ENCODE measurements around the gene PDE8B. TPM values are rescaled to one million over a fixed set of nuclear protein-coding genes. Genes with fewer than 3 reads are reported as not detected.

Gene PDE8B
- total RNA-seq, 1 donor from 2014 or later = 0.18 TPM

DNA sequence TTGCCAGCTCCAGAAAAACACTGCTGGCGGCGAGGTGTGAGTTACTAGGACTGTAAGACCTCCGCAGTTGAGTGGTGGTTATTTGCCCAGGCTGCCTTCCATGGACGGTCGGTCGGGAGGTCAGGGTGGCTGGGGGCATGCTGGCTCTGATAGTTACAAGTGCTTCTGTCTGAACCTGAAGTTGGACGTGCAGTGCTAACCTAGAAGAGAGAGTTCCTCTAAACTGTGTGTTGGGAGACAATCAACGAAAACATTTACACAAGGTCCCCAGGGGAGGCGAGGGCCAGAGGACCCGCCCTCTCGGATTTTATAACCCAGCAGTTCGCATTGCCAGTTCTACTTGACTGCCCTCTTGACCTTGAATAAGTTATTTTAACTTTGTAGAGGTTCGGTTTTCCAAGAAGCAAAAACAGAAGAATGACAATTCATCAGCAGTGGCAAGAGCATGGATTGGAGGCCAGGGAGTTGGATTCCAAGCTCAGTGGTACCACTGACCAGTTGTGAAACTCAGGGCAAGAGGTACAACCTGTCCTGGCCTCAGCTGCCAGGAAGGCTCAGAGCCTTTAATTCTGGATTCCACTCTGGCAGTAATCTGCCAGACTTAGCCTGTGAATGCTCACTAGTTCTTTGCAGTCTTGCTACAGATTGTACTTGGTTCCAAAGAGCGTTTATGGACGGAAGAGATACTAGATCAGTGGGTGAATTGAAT lies 28.7 kb upstream of the PDE8B start:
- Mint-ChIP-seq H3K27me3 (ENCODE audit: low read depth, unreplicated experiment) (peaks cover 26% of the 10 kb centered on the region), H3K36me3 (ENCODE audit: low read depth, unreplicated experiment) (no peaks in the 10 kb centered on the region), H3K9me3 (ENCODE audit: unreplicated experiment) (no peaks in the 10 kb centered on the region), H3K4me1 (ENCODE audit: low read depth, unreplicated experiment) (no peaks in the 10 kb centered on the region), H3K27ac (ENCODE audit: unreplicated experiment) (no peak overlapping the region), H3K4me3 (ENCODE audit: unreplicated experiment) (no peak overlapping the region)
- no peak for FAIRE-seq
- H3K4me1 ChIP-seq (ENCODE audit: insufficient read depth, low read length) = peaks cover 6% of the 10 kb centered on the region
- no peaks in the 10 kb centered on the region for H3K79me2 ChIP-seq (ENCODE audit: insufficient read depth, low read length)
- no peak overlapping the region for H2AFZ ChIP-seq (ENCODE audit: low read depth, low read length)
- peak; percentile 18 for TF ChIP-seq EZH2 (IDR thresholded peaks at IDR 0.05; ENCODE audit: insufficient read depth, low read length)
- TF ChIP-seq, protein P1, sequence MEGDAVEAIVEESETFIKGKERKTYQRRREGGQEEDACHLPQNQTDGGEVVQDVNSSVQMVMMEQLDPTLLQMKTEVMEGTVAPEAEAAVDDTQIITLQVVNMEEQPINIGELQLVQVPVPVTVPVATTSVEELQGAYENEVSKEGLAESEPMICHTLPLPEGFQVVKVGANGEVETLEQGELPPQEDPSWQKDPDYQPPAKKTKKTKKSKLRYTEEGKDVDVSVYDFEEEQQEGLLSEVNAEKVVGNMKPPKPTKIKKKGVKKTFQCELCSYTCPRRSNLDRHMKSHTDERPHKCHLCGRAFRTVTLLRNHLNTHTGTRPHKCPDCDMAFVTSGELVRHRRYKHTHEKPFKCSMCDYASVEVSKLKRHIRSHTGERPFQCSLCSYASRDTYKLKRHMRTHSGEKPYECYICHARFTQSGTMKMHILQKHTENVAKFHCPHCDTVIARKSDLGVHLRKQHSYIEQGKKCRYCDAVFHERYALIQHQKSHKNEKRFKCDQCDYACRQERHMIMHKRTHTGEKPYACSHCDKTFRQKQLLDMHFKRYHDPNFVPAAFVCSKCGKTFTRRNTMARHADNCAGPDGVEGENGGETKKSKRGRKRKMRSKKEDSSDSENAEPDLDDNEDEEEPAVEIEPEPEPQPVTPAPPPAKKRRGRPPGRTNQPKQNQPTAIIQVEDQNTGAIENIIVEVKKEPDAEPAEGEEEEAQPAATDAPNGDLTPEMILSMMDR (IDR thresholded peaks at IDR 0.05; ENCODE audit: insufficient read depth, low read depth, low read length) = no peak
- H4K20me1 ChIP-seq (ENCODE audit: insufficient read depth, low read length) = no peaks in the 10 kb centered on the region
- H3K4me3 ChIP-seq (ENCODE audit: insufficient read depth, low read depth, low read length) = no peak overlapping the region
- DNase-seq (ENCODE audit: low read depth) = no peak
- no peaks in the 10 kb centered on the region for H3K9me3 ChIP-seq (ENCODE audit: insufficient read depth, low read depth, low read length)
- no peak overlapping the region for H3K9ac ChIP-seq (ENCODE audit: low read length)
- H3K27ac ChIP-seq (ENCODE audit: low read depth, low read length) = no peak overlapping the region
- no peaks in the 10 kb centered on the region for H3K36me3 ChIP-seq (ENCODE audit: insufficient read depth, low read length)
- no peak overlapping the region for H3K4me2 ChIP-seq (ENCODE audit: low read length)
- H3K27me3 ChIP-seq (ENCODE audit: insufficient read depth, low read length) = peaks cover 38% of the 10 kb centered on the region

DNA sequence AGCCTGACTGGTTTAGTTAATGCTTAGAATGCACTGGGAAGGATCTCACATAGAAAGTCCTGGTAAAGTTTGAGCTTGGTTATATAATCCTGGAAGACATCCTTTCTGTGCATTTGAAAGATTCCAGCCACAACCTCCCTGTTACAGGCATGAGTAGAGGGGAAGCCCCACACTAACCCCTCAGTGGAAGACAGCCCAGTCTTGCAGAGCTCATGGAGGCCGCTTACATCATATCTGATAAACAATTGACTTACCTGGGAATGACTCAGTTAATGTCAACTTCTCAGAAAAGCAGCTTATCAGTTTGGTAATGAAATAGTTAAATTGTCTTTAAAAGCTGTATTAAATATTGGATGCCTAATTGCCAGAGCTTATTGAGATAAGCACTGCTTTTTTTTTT lies 28.1 kb upstream of the PDE8B start:
- H3K4me3 Mint-ChIP-seq (ENCODE audit: unreplicated experiment) = no peak overlapping the region
- H3K27ac Mint-ChIP-seq (ENCODE audit: unreplicated experiment) = no peak overlapping the region
- H3K4me1 ChIP-seq (ENCODE audit: insufficient read depth, low read length) = peaks cover 6% of the 10 kb centered on the region
- H3K9me3 ChIP-seq (ENCODE audit: insufficient read depth, low read depth, low read length) = no peaks in the 10 kb centered on the region
- TF ChIP-seq, protein P1 (IDR thresholded peaks at IDR 0.05; ENCODE audit: insufficient read depth, low read depth, low read length) = no peak
- TF ChIP-seq EZH2 (IDR thresholded peaks at IDR 0.05; ENCODE audit: insufficient read depth, low read length) = no peak
- H3K36me3 ChIP-seq (ENCODE audit: insufficient read depth, low read length) = no peaks in the 10 kb centered on the region
- H3K36me3 Mint-ChIP-seq (ENCODE audit: low read depth, unreplicated experiment) = no peaks in the 10 kb centered on the region
- no peak overlapping the region for H3K4me2 ChIP-seq (ENCODE audit: low read length)
- DNase-seq (ENCODE audit: low read depth) (no peak), FAIRE-seq (no peak)
- H3K9ac ChIP-seq (ENCODE audit: low read length) = no peak overlapping the region
- H4K20me1 ChIP-seq (ENCODE audit: insufficient read depth, low read length) = no peaks in the 10 kb centered on the region
- no peaks in the 10 kb centered on the region for H3K9me3 Mint-ChIP-seq (ENCODE audit: unreplicated experiment)
- H2AFZ ChIP-seq (ENCODE audit: low read depth, low read length) = no peak overlapping the region
- peaks cover 26% of the 10 kb centered on the region for H3K27me3 Mint-ChIP-seq (ENCODE audit: low read depth, unreplicated experiment)
- H3K79me2 ChIP-seq (ENCODE audit: insufficient read depth, low read length) = no peaks in the 10 kb centered on the region
- no peaks in the 10 kb centered on the region for H3K4me1 Mint-ChIP-seq (ENCODE audit: low read depth, unreplicated experiment)
- no peak overlapping the region for H3K4me3 ChIP-seq (ENCODE audit: insufficient read depth, low read depth, low read length)
- peaks cover 38% of the 10 kb centered on the region for H3K27me3 ChIP-seq (ENCODE audit: insufficient read depth, low read length)
- no peak overlapping the region for H3K27ac ChIP-seq (ENCODE audit: low read depth, low read length)

DNA sequence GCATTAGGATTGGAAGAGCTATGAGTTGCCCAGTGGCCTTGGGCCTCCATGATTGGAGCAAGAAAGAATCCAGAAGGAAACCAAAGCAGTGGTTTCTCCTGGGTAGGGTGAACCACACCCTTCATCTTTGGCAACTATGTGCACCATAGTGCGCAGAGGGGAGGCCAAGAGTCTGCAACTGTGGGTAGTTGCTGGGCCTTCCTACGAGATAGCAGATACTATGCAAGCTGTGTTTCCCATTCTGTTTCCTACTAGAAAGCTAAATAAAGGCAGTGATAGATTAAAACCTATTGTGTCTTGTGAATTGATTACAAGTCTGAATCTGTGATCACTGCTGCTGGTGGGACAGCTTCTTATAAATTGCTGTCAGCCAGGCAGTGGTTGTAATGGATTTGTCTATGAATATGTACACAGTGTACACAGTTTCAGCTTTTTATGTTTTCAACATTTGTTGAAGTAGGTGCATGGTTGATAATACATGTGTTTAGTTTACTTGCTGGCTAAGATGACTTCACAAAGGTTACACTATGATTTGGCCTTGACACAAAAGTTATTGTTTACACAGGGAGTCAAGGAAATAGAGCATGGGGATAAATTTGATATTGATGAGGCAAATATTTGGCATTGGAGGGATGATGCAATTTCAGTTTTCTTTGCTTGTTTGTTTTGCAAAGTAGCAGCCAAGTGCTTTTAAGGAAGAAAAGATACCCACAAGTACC lies 23.7 kb upstream of the PDE8B start:
- DNase-seq (ENCODE audit: low read depth) (no peak), FAIRE-seq (no peak)
- Histone ChIP-seq H3K27me3 (ENCODE audit: insufficient read depth, low read length) (peaks cover 15% of the 10 kb centered on the region), H3K36me3 (ENCODE audit: insufficient read depth, low read length) (no peaks in the 10 kb centered on the region), H4K20me1 (ENCODE audit: insufficient read depth, low read length) (no peaks in the 10 kb centered on the region), H3K4me2 (ENCODE audit: low read length) (no peak overlapping the region), H3K79me2 (ENCODE audit: insufficient read depth, low read length) (no peaks in the 10 kb centered on the region), H3K4me3 (ENCODE audit: insufficient read depth, low read depth, low read length) (no peak overlapping the region), H2AFZ (ENCODE audit: low read depth, low read length) (no peak overlapping the region), H3K4me1 (ENCODE audit: insufficient read depth, low read length) (no peaks in the 10 kb centered on the region), H3K9ac (ENCODE audit: low read length) (no peak overlapping the region), H3K9me3 (ENCODE audit: insufficient read depth, low read depth, low read length) (no peaks in the 10 kb centered on the region), H3K27ac (ENCODE audit: low read depth, low read length) (no peak overlapping the region)
- no peaks in the 10 kb centered on the region for H3K36me3 Mint-ChIP-seq (ENCODE audit: low read depth, unreplicated experiment)
- H3K27ac Mint-ChIP-seq (ENCODE audit: unreplicated experiment) = no peak overlapping the region
- peaks cover 15% of the 10 kb centered on the region for H3K27me3 Mint-ChIP-seq (ENCODE audit: low read depth, unreplicated experiment)
- H3K4me3 Mint-ChIP-seq (ENCODE audit: unreplicated experiment) = no peak overlapping the region
- no peaks in the 10 kb centered on the region for H3K4me1 Mint-ChIP-seq (ENCODE audit: low read depth, unreplicated experiment)
- TF ChIP-seq, protein P1 (IDR thresholded peaks at IDR 0.05; ENCODE audit: insufficient read depth, low read depth, low read length) = no peak
- peaks cover 1% of the 10 kb centered on the region for H3K9me3 Mint-ChIP-seq (ENCODE audit: unreplicated experiment)
